Measurements from ENCODE around the gene PRRC1. TPM values are rescaled to one million over a fixed set of nuclear protein-coding genes. Genes with fewer than 3 reads are reported as not detected.
"Not testable (repeated sequence)": the region's sequence is repeated elsewhere in the genome, so short reads cannot be mapped to it uniquely, and the experiment has no call there.

The PRRC1 gene
- total RNA-seq, 2 experiments from 2014 or later: 35.8 to 47.1 TPM

DNA sequence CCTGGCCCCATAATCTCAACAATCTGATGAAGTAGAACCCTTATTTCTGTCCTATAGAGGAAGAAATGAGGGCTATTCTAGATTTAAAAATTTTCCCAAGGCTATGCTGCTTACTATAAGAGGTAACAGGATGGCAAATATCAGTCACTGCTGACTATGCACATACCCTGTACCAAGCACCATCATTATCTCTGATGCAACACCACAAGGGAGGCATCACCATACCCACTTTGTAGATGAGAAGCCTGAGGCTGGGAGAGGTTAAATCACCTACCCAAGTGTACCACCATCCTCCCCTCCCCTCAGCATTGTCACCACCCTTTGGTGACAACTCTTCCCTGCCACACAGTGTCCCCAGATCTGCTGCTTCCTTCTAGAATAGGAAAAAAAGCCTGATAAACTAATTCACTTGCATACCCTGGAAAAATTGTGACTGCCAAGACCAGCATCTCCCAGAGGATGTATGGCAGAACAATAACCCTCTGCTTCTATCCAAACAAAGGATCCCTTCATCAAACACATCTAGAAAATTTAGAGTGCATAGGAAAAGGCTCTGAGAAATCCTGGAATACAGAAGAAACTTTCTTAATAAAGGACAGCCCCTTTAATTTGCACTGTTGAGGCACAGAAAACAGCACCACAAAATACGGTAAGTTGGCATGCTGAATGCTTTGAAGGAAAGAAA, 48.3 kb downstream of the PRRC1 start:
- Mint-ChIP-seq H3K27me3 (peaks cover 24% of the 10 kb centered on the region), H3K4me3 (no peak overlapping the region), H3K4me1 (peaks cover 6% of the 10 kb centered on the region), H3K27ac (no peak overlapping the region), H3K36me3 (ENCODE audit: low read depth) (no peaks in the 10 kb centered on the region), H3K9me3 (ENCODE audit: low read depth) (no peaks in the 10 kb centered on the region)
- no peak for DNase-seq
- ChIA-PET CTCF (interaction anchor here (2.1 kb wide), 1 partner anchor 8 kb away, joined by 7 read pairs; no protein-coding TSS in a partner anchor), POLR2A (no interaction called here)
- intact Hi-C loops (cut with DNase I, micrococcal nuclease): loop anchor here (5.0 to 10.0 kb wide), 4 partner anchors 189 to 1279 kb away; no protein-coding TSS in a partner anchor
- peak; percentile 20 for ATAC-seq

DNA sequence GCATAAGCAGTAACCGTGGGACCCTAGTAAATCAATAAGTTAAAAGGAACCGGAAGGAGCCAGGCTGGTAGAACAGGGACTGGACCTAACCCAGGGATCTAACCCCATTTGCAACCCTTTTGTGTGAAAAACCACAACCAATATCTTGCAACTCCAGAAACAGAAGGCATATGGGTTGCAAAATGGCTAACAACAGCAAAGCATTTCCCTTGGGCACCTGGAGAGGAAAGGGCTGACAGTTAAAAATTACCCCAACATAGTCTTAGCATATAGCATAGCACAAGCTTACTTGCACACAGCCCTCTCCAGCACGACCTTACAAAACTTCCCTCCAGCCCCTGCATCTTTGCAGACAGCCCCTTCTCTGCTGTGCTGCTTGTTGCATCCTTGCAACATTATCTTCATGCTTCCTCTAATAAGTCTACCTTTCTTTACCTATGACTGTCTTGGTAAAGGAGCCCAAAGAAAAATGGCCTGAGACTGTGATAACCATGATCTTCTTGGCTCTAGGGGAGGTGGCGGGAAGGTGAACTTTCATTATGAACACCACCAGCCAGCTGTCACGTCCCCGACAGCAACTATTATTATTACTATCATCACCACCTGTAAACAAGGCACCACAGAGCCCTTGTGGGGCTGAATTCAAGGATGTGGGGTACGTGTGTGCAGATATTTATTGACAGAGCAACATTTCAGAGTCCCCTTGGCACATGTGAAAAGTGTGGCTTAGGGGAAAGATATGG, 49.8 kb downstream of the PRRC1 start:
- Mint-ChIP-seq H3K27ac (no peak overlapping the region), H3K4me3 (no peak overlapping the region), H3K4me1 (peaks cover 6% of the 10 kb centered on the region), H3K36me3 (ENCODE audit: low read depth) (no peaks in the 10 kb centered on the region), H3K27me3 (peaks cover 28% of the 10 kb centered on the region), H3K9me3 (ENCODE audit: low read depth) (no peaks in the 10 kb centered on the region)
- ATAC-seq (peak; percentile 35), DNase-seq (peak; percentile 14)
- POLR2A ChIA-PET: no interaction called here
- CTCF ChIA-PET: no interaction called here
- intact Hi-C loops (cut with DNase I, micrococcal nuclease): loop anchor here (5.0 to 10.0 kb wide), 4 partner anchors 188 to 1278 kb away; no protein-coding TSS in a partner anchor

DNA sequence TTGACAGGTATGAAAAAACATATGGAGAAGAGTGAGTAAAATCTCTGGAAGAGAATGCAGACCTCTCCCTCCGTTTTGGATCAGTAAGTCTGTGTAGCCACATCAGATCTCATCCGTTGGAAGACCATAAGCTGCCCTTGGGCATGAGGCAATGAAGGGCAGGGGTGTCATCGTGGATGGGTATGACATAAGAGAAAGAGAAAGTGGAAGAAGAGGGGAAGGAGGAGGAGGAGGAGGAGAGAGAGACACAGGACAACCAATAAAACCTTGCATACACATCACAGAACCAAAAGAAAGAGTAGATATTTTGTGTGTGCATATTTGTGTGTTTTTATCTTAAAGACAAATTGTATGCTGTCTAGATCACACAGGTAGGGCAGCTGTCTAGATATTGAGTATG, 50.7 kb downstream of the PRRC1 start:
- no peak for DNase-seq
- no peak overlapping the region for H3K4me3 Mint-ChIP-seq
- H3K4me1 Mint-ChIP-seq: peaks cover 6% of the 10 kb centered on the region
- intact Hi-C loops (cut with DNase I, micrococcal nuclease): loop anchor here (5.0 to 10.0 kb wide), 4 partner anchors 187 to 1277 kb away; no protein-coding TSS in a partner anchor
- POLR2A ChIA-PET: no interaction called here
- H3K27me3 Mint-ChIP-seq: peaks cover 30% of the 10 kb centered on the region
- no peaks in the 10 kb centered on the region for H3K9me3 Mint-ChIP-seq (ENCODE audit: low read depth)
- no peak for ATAC-seq
- no peaks in the 10 kb centered on the region for H3K36me3 Mint-ChIP-seq (ENCODE audit: low read depth)
- CTCF ChIA-PET: no interaction called here
- no peak overlapping the region for H3K27ac Mint-ChIP-seq

DNA sequence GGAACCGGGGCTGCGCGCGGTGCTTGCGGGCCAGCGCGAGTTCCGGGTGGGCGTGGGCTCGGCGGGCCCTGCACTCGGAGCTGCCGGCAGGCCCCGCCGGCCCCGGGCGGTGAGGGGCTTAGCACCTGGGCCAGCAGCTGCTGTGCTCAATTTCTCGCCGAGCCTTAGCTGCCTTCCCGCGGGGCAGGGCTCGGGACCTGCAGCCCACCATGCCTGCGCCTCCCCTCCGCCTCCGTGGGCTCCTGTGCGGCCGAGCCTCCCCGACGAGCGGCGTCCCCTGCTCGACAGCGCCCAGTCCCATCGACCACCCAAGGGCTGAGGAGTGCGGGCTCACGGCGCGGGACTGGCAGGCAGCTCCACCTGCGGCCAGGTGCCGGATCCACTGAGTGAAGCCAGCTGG, 52.0 kb downstream of the PRRC1 start:
- ATAC-seq; H3K4me3 Mint-ChIP-seq; H3K27ac Mint-ChIP-seq; H3K9me3 Mint-ChIP-seq (ENCODE audit: low read depth); H3K4me1 Mint-ChIP-seq; H3K36me3 Mint-ChIP-seq (ENCODE audit: low read depth); DNase-seq; CTCF ChIA-PET; POLR2A ChIA-PET: not testable (repeated sequence)
- H3K27me3 Mint-ChIP-seq: peaks cover 28% of the 10 kb centered on the region
- intact Hi-C loops (cut with DNase I, micrococcal nuclease): loop anchor here (5.0 to 10.0 kb wide), 4 partner anchors 185 to 1275 kb away; no protein-coding TSS in a partner anchor

DNA sequence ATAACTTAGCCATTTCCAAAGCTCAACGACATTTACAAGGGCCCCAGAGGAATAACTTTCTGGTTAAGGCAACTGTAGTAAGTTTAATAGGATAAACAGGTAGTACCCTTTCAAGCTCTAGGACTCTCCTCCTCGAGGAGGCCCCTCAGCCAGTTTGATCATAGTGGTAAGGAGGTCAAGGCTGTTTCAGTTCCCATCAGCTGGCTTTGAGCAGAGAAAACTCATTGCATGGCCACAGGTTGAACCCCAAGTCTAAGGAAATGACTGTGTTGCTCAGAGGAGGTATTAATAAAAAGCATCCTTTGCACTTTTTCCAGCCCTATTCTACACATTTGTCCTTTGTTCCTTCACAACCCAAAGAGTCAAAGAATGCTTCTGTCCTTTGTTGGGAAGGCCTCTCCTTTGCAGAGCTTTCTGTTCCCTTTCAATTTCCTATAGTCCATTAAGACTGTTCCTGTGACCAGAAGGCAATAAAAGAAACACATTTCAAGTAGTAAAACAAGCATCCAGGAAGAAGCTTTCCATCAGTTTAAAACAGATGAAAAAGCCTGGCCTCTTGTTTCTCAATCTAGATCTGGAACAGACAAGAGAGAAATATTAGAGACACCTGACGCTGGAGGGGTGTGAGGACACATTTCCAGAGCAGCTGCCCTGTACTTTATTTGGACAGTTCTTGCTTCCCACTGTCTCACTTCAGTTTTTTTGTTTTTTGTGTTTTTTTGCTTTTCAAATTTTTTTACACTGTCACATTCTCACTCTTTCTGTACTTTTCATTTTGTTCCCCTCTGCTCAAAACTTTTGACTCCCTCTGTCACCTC, 54.1 kb downstream of the PRRC1 start:
- intact Hi-C loops (cut with DNase I, micrococcal nuclease): loop anchor here in 1 of 2 experiments (5.0 kb wide), 1 partner anchor 76 kb away; the partner anchor contains the start of gene CTXN3

DNA sequence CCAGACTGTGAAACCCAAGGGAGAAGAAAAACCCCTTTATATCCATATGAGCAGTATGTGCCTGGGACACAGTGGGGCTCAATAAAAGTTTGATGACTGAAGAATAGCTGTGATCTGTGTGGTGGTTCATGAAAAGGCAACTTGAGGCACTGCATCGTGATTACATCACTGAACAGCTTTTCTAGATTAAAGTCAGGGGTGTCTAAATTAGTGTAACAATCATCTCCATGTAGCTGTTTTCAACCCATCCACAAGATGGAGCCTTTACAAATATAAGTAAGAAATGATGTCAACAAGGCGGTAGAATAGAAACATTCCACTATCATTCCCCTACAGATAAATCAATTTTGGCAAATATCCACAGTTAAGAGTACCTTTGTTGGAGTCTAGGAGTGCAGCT, 55.5 kb downstream of the PRRC1 start:
- ChIA-PET CTCF (interaction anchor here (0.6 to 2.1 kb wide), 4 partner anchors 8 to 616 kb away, joined by 3 to 7 read pairs (median 4); no protein-coding TSS in a partner anchor), POLR2A (no interaction called here)
- DNase-seq (no peak), ATAC-seq (peak; percentile 47)
- Mint-ChIP-seq H3K4me3 (no peak overlapping the region), H3K27me3 (peaks cover 21% of the 10 kb centered on the region), H3K4me1 (peaks cover 6% of the 10 kb centered on the region), H3K9me3 (ENCODE audit: low read depth) (peaks cover 11% of the 10 kb centered on the region), H3K27ac (no peak overlapping the region), H3K36me3 (ENCODE audit: low read depth) (peaks cover 2% of the 10 kb centered on the region)
- intact Hi-C loops (cut with DNase I, micrococcal nuclease): loop anchor here in 1 of 2 experiments (5.0 kb wide), 1 partner anchor 74 kb away; the partner anchor contains the start of gene CTXN3

More for the DNA sequence above, 54.1 kb downstream of the PRRC1 start:
- DNase-seq (no peak), ATAC-seq (no peak)
- H3K27me3 Mint-ChIP-seq: peaks cover 27% of the 10 kb centered on the region
- peaks cover 2% of the 10 kb centered on the region for H3K36me3 Mint-ChIP-seq (ENCODE audit: low read depth)
- ChIA-PET CTCF (interaction anchor here (0.8 to 1.6 kb wide), 4 partner anchors 9 to 618 kb away, joined by 3 to 7 read pairs (median 5); no protein-coding TSS in a partner anchor), POLR2A (no interaction called here)
- no peak overlapping the region for H3K4me3 Mint-ChIP-seq
- H3K4me1 Mint-ChIP-seq: peaks cover 6% of the 10 kb centered on the region
- H3K9me3 Mint-ChIP-seq (ENCODE audit: low read depth): peaks cover 11% of the 10 kb centered on the region
- H3K27ac Mint-ChIP-seq: no peak overlapping the region

DNA sequence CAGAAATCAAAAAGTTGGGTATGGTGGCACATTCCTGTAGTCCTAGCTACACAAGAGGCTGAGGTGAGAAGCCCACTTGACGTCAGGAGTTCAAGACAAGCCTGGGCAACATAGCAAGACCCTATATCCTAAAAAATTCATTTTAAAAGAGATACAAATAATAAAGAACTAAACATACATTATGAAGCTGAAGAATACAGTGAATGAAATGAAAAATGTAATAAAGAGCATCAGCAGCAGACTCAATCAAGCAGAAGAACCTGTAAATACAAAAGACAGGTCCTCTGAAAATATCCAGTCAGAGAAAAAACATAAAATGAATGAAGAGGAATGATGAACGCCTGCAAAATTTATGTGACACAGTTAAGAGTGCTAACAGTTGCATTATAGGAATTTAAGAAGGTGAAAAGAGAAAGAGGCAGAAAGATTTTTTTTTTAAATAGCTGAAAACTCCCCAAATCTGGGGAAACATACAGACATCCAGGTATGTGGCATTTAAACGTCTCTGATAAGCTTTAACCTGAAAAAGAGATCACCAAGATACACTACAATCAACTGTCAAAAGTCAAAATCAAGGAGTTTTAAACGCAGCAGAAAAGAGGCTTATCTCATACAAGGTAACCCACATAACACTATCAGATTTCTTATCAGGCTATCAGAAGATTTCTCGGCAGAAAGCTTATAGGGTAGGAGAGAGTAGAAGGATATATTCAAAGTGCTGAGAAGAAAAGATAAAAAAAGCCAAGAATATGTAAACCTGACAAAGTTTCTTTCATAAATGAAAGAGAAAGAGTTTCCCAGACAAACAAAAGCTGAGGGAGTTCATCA, 57.6 kb downstream of the PRRC1 start:
- H3K27me3 Mint-ChIP-seq: peaks cover 18% of the 10 kb centered on the region
- peaks cover 2% of the 10 kb centered on the region for H3K36me3 Mint-ChIP-seq (ENCODE audit: low read depth)

DNA sequence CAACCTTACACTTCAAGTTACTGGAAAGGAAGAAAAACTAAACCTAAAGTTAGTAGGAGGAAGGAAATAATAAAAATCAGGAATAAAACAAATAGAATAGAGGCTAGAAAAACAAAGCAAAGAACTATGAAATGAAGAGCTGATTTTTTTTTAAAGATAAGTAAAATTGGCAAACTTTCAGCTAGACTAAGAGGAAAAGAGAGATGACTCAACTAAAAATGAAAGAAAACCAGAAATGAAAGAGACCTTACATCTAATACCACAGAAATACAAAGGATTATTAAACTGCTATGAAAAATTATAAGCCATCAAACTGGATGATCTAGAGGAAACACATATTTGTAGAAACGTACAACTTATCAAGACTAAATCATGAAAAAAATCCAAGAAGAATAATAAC, 60.0 kb downstream of the PRRC1 start:
- POLR2A ChIA-PET: no interaction called here

More for the DNA sequence above, 57.6 kb downstream of the PRRC1 start:
- CTCF ChIA-PET: interaction anchor here (0.6 to 1.3 kb wide), 3 partner anchors 12 to 910 kb away, joined by 3 to 4 read pairs (median 3); no protein-coding TSS in a partner anchor
- Mint-ChIP-seq H3K27ac (no peak overlapping the region), H3K4me3 (no peak overlapping the region), H3K4me1 (peaks cover 4% of the 10 kb centered on the region), H3K9me3 (ENCODE audit: low read depth) (peaks cover 11% of the 10 kb centered on the region)
- intact Hi-C loops (cut with DNase I, micrococcal nuclease): loop anchor here in 1 of 2 experiments (5.0 kb wide), 1 partner anchor 72 kb away; the partner anchor contains the start of gene CTXN3
- DNase-seq: no peak
- no peak for ATAC-seq
- POLR2A ChIA-PET: no interaction called here

DNA sequence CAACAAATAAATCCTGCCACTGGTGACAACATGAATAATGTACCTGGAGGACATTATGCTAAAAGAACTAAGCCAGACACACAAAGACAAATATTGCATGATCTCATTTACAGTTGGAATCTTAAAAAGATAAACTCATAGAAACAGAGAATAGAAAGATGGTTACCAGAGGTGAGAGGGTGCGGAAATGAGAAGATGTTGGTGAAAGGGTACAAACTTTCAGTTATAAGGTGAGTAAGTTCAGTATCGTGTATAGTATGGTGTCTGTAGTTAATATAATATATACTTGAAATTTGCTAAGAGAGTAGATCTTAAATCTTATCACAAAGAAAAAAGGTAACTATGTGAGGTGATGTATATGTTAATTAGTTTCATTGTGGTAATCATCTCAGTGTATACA, 63.3 kb downstream of the PRRC1 start:
- ATAC-seq: no peak
- Mint-ChIP-seq H3K9me3 (ENCODE audit: low read depth) (no peaks in the 10 kb centered on the region), H3K4me3 (no peak overlapping the region), H3K27ac (no peak overlapping the region), H3K4me1 (peaks cover 4% of the 10 kb centered on the region), H3K27me3 (peaks cover 10% of the 10 kb centered on the region), H3K36me3 (ENCODE audit: low read depth) (no peaks in the 10 kb centered on the region)
- no peak for DNase-seq
- ChIA-PET CTCF (no interaction called here), POLR2A (no interaction called here)
- intact Hi-C loops (cut with DNase I, micrococcal nuclease): no loop called here

More for the DNA sequence above, 60.0 kb downstream of the PRRC1 start:
- H3K36me3 Mint-ChIP-seq (ENCODE audit: low read depth): peaks cover 2% of the 10 kb centered on the region
- DNase-seq (no peak), ATAC-seq (no peak)
- H3K27ac Mint-ChIP-seq: no peak overlapping the region
- intact Hi-C loops (cut with DNase I, micrococcal nuclease): no loop called here
- peaks cover 11% of the 10 kb centered on the region for H3K9me3 Mint-ChIP-seq (ENCODE audit: low read depth)
- peaks cover 12% of the 10 kb centered on the region for H3K27me3 Mint-ChIP-seq
- H3K4me1 Mint-ChIP-seq: peaks cover 4% of the 10 kb centered on the region
- CTCF ChIA-PET: no interaction called here
- H3K4me3 Mint-ChIP-seq: no peak overlapping the region

DNA sequence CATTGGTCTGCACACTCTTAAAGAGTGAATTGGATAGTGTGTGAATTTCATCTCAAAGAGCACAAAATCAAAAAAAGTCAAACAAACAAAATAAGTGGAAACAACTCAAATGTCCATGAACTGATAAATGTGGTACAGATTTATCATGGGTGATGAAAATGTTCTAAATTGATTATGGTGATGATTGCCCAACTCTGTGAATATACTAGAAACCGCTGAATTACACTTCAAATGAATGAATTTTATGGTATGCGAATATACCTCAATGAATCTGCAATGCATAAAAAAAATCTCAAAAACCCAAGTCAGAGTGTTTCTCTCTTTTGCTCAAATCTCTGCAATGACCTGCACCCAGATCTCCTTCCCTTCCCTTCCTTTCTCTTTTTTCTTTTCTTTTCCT, 64.0 kb downstream of the PRRC1 start:
- CTCF ChIA-PET: no interaction called here
- peaks cover 4% of the 10 kb centered on the region for H3K4me1 Mint-ChIP-seq
- intact Hi-C loops (cut with DNase I, micrococcal nuclease): no loop called here

More for the DNA sequence above, 64.0 kb downstream of the PRRC1 start:
- no peaks in the 10 kb centered on the region for H3K36me3 Mint-ChIP-seq (ENCODE audit: low read depth)
- H3K27me3 Mint-ChIP-seq: peaks cover 10% of the 10 kb centered on the region
- no peaks in the 10 kb centered on the region for H3K9me3 Mint-ChIP-seq (ENCODE audit: low read depth)
- H3K4me3 Mint-ChIP-seq: no peak overlapping the region
- H3K27ac Mint-ChIP-seq: no peak overlapping the region
- ATAC-seq (no peak), DNase-seq (no peak)
- POLR2A ChIA-PET: no interaction called here

All from activated CD4-positive, alpha-beta T cell treated with anti-CD3 and anti-CD28 coated beads for 36 hours (primary cell).